SK-N-SH (cell line): ENCODE data around the gene DGKI. TPM values are rescaled to one million over a fixed set of nuclear protein-coding genes. Genes with fewer than 3 reads are reported as not detected.

Experiments used
- CTCF ChIA-PET: fragments of 300-600, 350-600 bp; formaldehyde crosslinking; extraction: SDS; loops from one replicate; lab custom pipeline; 2021; lab: Yijun Ruan, JAX
- POLR2A ChIA-PET: fragments of 350-600 bp; sonication (Branson Sonifier 250); formaldehyde crosslinking; extraction: SDS; loops from one replicate; lab custom pipeline; 2020; ENCODE audit warnings: antibody characterized with exemption, inconsistent platforms; lab: Yijun Ruan, JAX
- DNase-seq: peaks from one replicate; pipeline ENCODE4 v3.0.0; 2012
- H2AFZ ChIP-seq: fragments of 200-600 bp; sonication (generic); 2 replicates; pipeline ENCODE4 v1.8.1; 2016; ENCODE audit warnings: antibody characterized with exemption, mild to moderate bottlenecking, low read depth
- H3F3A ChIP-seq: fragments of 200-600 bp; sonication (generic); replicated peaks from 2 replicates; pipeline ENCODE3; 2016; ENCODE audit warnings: antibody characterized with exemption, mild to moderate bottlenecking; ENCODE audit not compliant: insufficient read depth
- H3K27ac ChIP-seq, 2 experiments: fragments of 200-500 bp in 1 of 2; fragments of 200-600 bp in 1 of 2; sonication (Bioruptor generic) in 1 of 2; sonication (generic), shearing (Covaris generic) in 1 of 2; 2 replicates each; pipeline versions ENCODE4 v1.5.1 to v1.6.1; 2014 to 2016; ENCODE audit warnings: low read depth in 2 of 2, inconsistent platforms in 1 of 2, low read length in 1 of 2, mild to moderate bottlenecking in 1 of 2, mixed read lengths in 1 of 2
- H3K27me3 ChIP-seq: fragments of 200-600 bp; sonication (generic), shearing (Covaris generic); 2 replicates; pipeline ENCODE4 v1.6.1; 2016; ENCODE audit warnings: mixed run types; ENCODE audit not compliant: insufficient read depth
- H3K36me3 ChIP-seq, 2 experiments: fragments of 200-500 bp in 1 of 2; fragments of 200-600 bp in 1 of 2; sonication (Bioruptor generic) in 1 of 2; sonication (generic) in 1 of 2; replicated peaks in 1 of 2; 2 replicates each; pipeline versions ENCODE3 to v1.5.1; 2014 to 2016; ENCODE audit warnings: low read length in 1 of 2, mild to moderate bottlenecking in 1 of 2; ENCODE audit not compliant: insufficient read depth in 2 of 2, control insufficient read depth in 1 of 2
- H3K4me1 ChIP-seq, 2 experiments: fragments of 200-500 bp in 1 of 2; fragments of 200-600 bp in 1 of 2; sonication (Bioruptor generic) in 1 of 2; sonication (generic), shearing (Covaris generic) in 1 of 2; 2 replicates each; pipeline versions ENCODE4 v1.5.1 to v1.6.1; 2014 to 2016; ENCODE audit warnings: low read depth in 1 of 2, low read length in 1 of 2, mixed run types in 1 of 2; ENCODE audit not compliant: insufficient read depth in 2 of 2, control insufficient read depth in 1 of 2
- H3K4me2 ChIP-seq: fragments of 200-600 bp; sonication (generic), shearing (Covaris generic); 2 replicates; pipeline ENCODE4 v1.6.1; 2017; ENCODE audit warnings: mixed run types
- H3K4me3 ChIP-seq, 2 experiments: fragments of 200-500 bp in 1 of 2; fragments of 200-600 bp in 1 of 2; sonication (Bioruptor generic) in 1 of 2; sonication (generic), shearing (Covaris generic) in 1 of 2; 2 replicates each; pipeline versions ENCODE4 v1.5.1 to v1.8.1; 2014 to 2016; ENCODE audit warnings: low read depth in 2 of 2, inconsistent platforms in 1 of 2, low read length in 1 of 2, mild to moderate bottlenecking in 1 of 2, mixed read lengths in 1 of 2, moderate library complexity in 1 of 2
- H3K79me2 ChIP-seq: fragments of 200-600 bp; sonication (generic); 2 replicates; pipeline ENCODE4 v1.8.1; 2017; ENCODE audit warnings: mild to moderate bottlenecking; ENCODE audit not compliant: insufficient read depth
- H3K9ac ChIP-seq: fragments of 200-600 bp; sonication (generic); 2 replicates; pipeline ENCODE4 v1.6.1; 2017; ENCODE audit warnings: mixed run types
- H3K9me2 ChIP-seq: fragments of 200-600 bp; sonication (generic); 2 replicates; pipeline ENCODE4 v1.6.1; 2017; ENCODE audit warnings: mixed run types
- H3K9me3 ChIP-seq: fragments of 200-600 bp; sonication (generic); 2 replicates; pipeline ENCODE4 v1.6.1; 2017; ENCODE audit warnings: mixed run types, mild to moderate bottlenecking, moderate library complexity
- H4K20me1 ChIP-seq: fragments of 200-600 bp; sonication (generic); 2 replicates; pipeline ENCODE4 v1.6.1; 2017; ENCODE audit warnings: mild to moderate bottlenecking, mixed run types; ENCODE audit not compliant: insufficient read depth
- EP300 ChIP-seq, 2 experiments: IDR thresholded peaks; 2 replicates each; pipeline versions ENCODE4 v1.4.0 to v1.6.1; 2012; ENCODE audit warnings: borderline replicate concordance in 1 of 2, low read depth in 1 of 2, low read length in 1 of 2
- EZH2phosphoT487 ChIP-seq: fragments of 200-600 bp; sonication (generic); IDR thresholded peaks from 2 replicates; pipeline ENCODE4 v1.6.1; 2017; ENCODE audit warnings: low read depth, mixed run types, mild to moderate bottlenecking, antibody characterized with exemption, moderate library complexity, borderline replicate concordance
- FOSL2 ChIP-seq: IDR thresholded peaks from 2 replicates; pipeline ENCODE4 v1.4.0; 2012; ENCODE audit warnings: low read depth, mild to moderate bottlenecking, moderate library complexity, borderline replicate concordance
- FOXM1 ChIP-seq: IDR thresholded peaks from 2 replicates; pipeline ENCODE4 v1.4.0; 2012; ENCODE audit warnings: low read depth, mild to moderate bottlenecking
- GABPA ChIP-seq: IDR thresholded peaks from 2 replicates; pipeline ENCODE4 v1.4.0; 2012; ENCODE audit warnings: low read depth, mild to moderate bottlenecking
- GATA2 ChIP-seq: sonication (generic); formaldehyde crosslinking; IDR thresholded peaks from 2 replicates; pipeline ENCODE4 v1.5.0; 2020; ENCODE audit warnings: mild to moderate bottlenecking, missing genetic modification reagents
- IRF3 ChIP-seq: fragments of 150-350 bp; IDR thresholded peaks from 2 replicates; pipeline ENCODE4 v1.6.1; 2016; ENCODE audit warnings: mild to moderate bottlenecking, low read depth, low read length
- MEF2A ChIP-seq: IDR thresholded peaks from 2 replicates; pipeline ENCODE4 v1.4.0; 2012; ENCODE audit warnings: low read depth, borderline replicate concordance
- NRF1 ChIP-seq: IDR thresholded peaks from 2 replicates; pipeline ENCODE4 v1.6.1; 2012; ENCODE audit warnings: low read depth, mild to moderate bottlenecking, low read length
- POLR2AphosphoS5 ChIP-seq: IDR thresholded peaks from 2 replicates; pipeline ENCODE4 v1.6.1; 2012; ENCODE audit warnings: low read depth, low read length
- RAD21 ChIP-seq: IDR thresholded peaks from 2 replicates; pipeline ENCODE4 v1.6.1; 2012; ENCODE audit warnings: mild to moderate bottlenecking, low read length
- RCOR1 ChIP-seq: fragments of 150-350 bp; IDR thresholded peaks from 2 replicates; pipeline ENCODE4 v1.6.1; 2017; ENCODE audit warnings: antibody characterized with exemption, low read length
- REST ChIP-seq: IDR thresholded peaks from 2 replicates; pipeline ENCODE4 v1.6.1; 2012; ENCODE audit warnings: mild to moderate bottlenecking, low read depth, low read length, moderate library complexity
- RXRA ChIP-seq: IDR thresholded peaks from 2 replicates; pipeline ENCODE4 v1.4.0; 2012; ENCODE audit warnings: low read depth, mild to moderate bottlenecking, borderline replicate concordance
- TCF12 ChIP-seq: IDR thresholded peaks from 2 replicates; pipeline ENCODE4 v1.4.0; 2012
- YY1 ChIP-seq: IDR thresholded peaks from 2 replicates; pipeline ENCODE4 v1.4.0; 2012; ENCODE audit warnings: low read depth, mild to moderate bottlenecking
- ZBTB33 ChIP-seq: IDR thresholded peaks from 2 replicates; pipeline ENCODE4 v1.4.0; 2012; ENCODE audit warnings: low read depth, borderline replicate concordance
- WGBS: methylation state at CpG from one replicate; pipeline ENCODE4 v1.1.6; 2017; ENCODE audit warnings: low lambda C conversion rate; 5-methylcytosine and 5-hydroxymethylcytosine counted together
- polyA plus RNA-seq, 3 experiments: library from polyadenylated mRNA; depleted of rRNA; stranded (reverse); fragments of >200 nt; gene quantifications; 2 replicates each; pipeline ENCODE4 v1.2.3, GENCODE V29; 2012
- TF ChIP-seq, protein P1 (sequence below): IDR thresholded peaks from 2 replicates; pipeline ENCODE4; 2012
- TF ChIP-seq, protein P2 (sequence below): fragments of 150-350 bp; IDR thresholded peaks from 2 replicates; pipeline ENCODE4 v1.6.1; 2017; ENCODE audit warnings: antibody characterized with exemption, low read length, low read depth, borderline replicate concordance

Gene DGKI
- polyA plus RNA-seq, 1 of the 3 experiments (the other 2 are of a cell fraction): 1.3 TPM

GRCh38 chr7:137603043-137603442, 243.7 kb downstream of the DGKI start:
- no peaks in the 10 kb centered on the region for H3K27me3 ChIP-seq
- no peaks in the 10 kb centered on the region for H3K79me2 ChIP-seq
- DNase-seq: no peak
- H3K4me1 ChIP-seq: no peaks in the 10 kb centered on the region; a peak in 1 of 4 replicates
- H3K9me3 ChIP-seq: no peaks in the 10 kb centered on the region
- no peak overlapping the region for H2AFZ ChIP-seq
- TF ChIP-seq RAD21 (no peak), EP300 (IDR thresholded peaks at IDR 0.05; ENCODE audit: borderline replicate concordance in 1 of 2, low read depth in 1 of 2, low read length in 1 of 2) (no peak), REST (no peak), IRF3 (no peak), RXRA (no peak), POLR2AphosphoS5 (no peak), MEF2A (no peak), RCOR1 (no peak), GABPA (no peak), FOXM1 (no peak), YY1 (no peak), ZBTB33 (no peak), FOSL2 (no peak), EZH2phosphoT487 (no peak), TCF12 (no peak), NRF1 (no peak), GATA2 (no peak)
- TF ChIP-seq, protein P1, sequence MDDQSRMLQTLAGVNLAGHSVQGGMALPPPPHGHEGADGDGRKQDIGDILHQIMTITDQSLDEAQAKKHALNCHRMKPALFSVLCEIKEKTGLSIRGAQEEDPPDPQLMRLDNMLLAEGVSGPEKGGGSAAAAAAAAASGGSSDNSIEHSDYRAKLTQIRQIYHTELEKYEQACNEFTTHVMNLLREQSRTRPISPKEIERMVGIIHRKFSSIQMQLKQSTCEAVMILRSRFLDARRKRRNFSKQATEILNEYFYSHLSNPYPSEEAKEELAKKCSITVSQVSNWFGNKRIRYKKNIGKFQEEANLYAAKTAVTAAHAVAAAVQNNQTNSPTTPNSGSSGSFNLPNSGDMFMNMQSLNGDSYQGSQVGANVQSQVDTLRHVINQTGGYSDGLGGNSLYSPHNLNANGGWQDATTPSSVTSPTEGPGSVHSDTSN: no peak
- TF ChIP-seq, protein P2, sequence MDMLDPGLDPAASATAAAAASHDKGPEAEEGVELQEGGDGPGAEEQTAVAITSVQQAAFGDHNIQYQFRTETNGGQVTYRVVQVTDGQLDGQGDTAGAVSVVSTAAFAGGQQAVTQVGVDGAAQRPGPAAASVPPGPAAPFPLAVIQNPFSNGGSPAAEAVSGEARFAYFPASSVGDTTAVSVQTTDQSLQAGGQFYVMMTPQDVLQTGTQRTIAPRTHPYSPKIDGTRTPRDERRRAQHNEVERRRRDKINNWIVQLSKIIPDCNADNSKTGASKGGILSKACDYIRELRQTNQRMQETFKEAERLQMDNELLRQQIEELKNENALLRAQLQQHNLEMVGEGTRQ: no peak
- TF ChIP-seq, all 33 proteins: peak for 0
- no peak overlapping the region for H3K27ac ChIP-seq
- H3K9ac ChIP-seq: no peak overlapping the region
- H3K36me3 ChIP-seq: peaks cover 0 to 6% of the 10 kb centered on the region in 2 experiments
- H3F3A ChIP-seq: no peaks in the 10 kb centered on the region
- ChIA-PET CTCF (interaction anchor here (1.2 to 4.4 kb wide), 7 partner anchors 11 to 297 kb away, joined by 3 to 28 read pairs (median 5); no protein-coding TSS in a partner anchor), POLR2A (no interaction called here)
- H3K9me2 ChIP-seq: no peaks in the 10 kb centered on the region
- H4K20me1 ChIP-seq: no peaks in the 10 kb centered on the region
- H3K4me3 ChIP-seq: no peak overlapping the region
- H3K4me2 ChIP-seq: no peak overlapping the region
- 68% methylated on average over 2 of the region's 2 CpGs for WGBS
